ENCODE results near the gene DCK. TPM values are rescaled to one million over a fixed set of nuclear protein-coding genes. Genes with fewer than 3 reads are reported as not detected.
"Not testable (repeated sequence)": the region's sequence is repeated elsewhere in the genome, so short reads cannot be mapped to it uniquely, and the experiment has no call there.

The DCK gene
- total RNA-seq, 1 donor from 2014 or later, result 19.6 TPM

GRCh38 chr4:70997546-70997945, 4.1 kb downstream of the DCK start:
- peaks cover 31% of the 10 kb centered on the region for H3K4me1 Mint-ChIP-seq (ENCODE audit: low read depth)

DNA sequence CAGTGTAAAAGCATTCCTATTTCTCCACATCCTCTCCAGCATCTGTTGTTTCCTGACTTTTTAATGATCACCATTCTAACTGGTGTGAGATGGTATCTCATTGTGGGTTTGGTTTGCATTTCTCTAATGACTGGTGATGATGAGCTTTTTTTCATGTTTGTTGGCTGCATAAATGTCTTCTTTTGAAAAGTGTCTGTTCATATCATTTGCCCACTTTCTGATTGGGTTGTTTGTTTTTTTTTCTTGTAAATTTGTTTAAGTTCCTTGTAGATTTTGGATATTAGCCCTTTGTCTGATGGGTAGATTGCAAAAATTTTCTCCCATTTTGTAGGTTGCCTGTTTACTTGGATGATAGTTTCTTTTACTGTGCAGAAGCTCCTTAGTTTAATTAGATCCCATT, 6.2 kb downstream of the DCK start:
- Mint-ChIP-seq H3K9me3 (ENCODE audit: low read depth) (peaks cover 29% of the 10 kb centered on the region), H3K36me3 (ENCODE audit: insufficient read depth) (peaks cover 46% of the 10 kb centered on the region), H3K4me1 (ENCODE audit: low read depth) (peaks cover 38% of the 10 kb centered on the region)
- not testable (repeated sequence) for H3K27ac Mint-ChIP-seq; H3K4me3 Mint-ChIP-seq (ENCODE audit: low read depth); H3K27me3 Mint-ChIP-seq; DNase-seq (ENCODE audit: low spot score, unreplicated experiment)

More at GRCh38 chr4:70997546-70997945, 4.1 kb downstream of the DCK start:
- H3K27me3 Mint-ChIP-seq, result no peaks in the 10 kb centered on the region
- no peak for DNase-seq (ENCODE audit: low spot score, unreplicated experiment)
- H3K9me3 Mint-ChIP-seq (ENCODE audit: low read depth), result peaks cover 29% of the 10 kb centered on the region
- TF ChIP-seq CTCF (IDR thresholded peaks at IDR 0.05; ENCODE audit: unreplicated experiment), result no peak
- no peak overlapping the region for H3K27ac Mint-ChIP-seq
- no peak overlapping the region for H3K4me3 Mint-ChIP-seq (ENCODE audit: low read depth)
- H3K36me3 Mint-ChIP-seq (ENCODE audit: insufficient read depth), result peaks cover 39% of the 10 kb centered on the region

- H3K36me3 Mint-ChIP-seq (ENCODE audit: insufficient read depth), result peaks cover 47% of the 10 kb centered on the region
- not testable (repeated sequence) for H3K27me3 Mint-ChIP-seq; DNase-seq (ENCODE audit: low spot score, unreplicated experiment); H3K4me3 Mint-ChIP-seq (ENCODE audit: low read depth); H3K27ac Mint-ChIP-seq
- peaks cover 26% of the 10 kb centered on the region for H3K4me1 Mint-ChIP-seq (ENCODE audit: low read depth)
- H3K9me3 Mint-ChIP-seq (ENCODE audit: low read depth), result peaks cover 29% of the 10 kb centered on the region
Measured at GRCh38 chr4:71001363-71001762, 7.9 kb downstream of the DCK start.

GRCh38 chr4:71004281-71004851, 10.9 kb downstream of the DCK start:
- H3K4me3 Mint-ChIP-seq (ENCODE audit: low read depth), result no peak overlapping the region
- H3K4me1 Mint-ChIP-seq (ENCODE audit: low read depth), result peaks cover 21% of the 10 kb centered on the region

DNA sequence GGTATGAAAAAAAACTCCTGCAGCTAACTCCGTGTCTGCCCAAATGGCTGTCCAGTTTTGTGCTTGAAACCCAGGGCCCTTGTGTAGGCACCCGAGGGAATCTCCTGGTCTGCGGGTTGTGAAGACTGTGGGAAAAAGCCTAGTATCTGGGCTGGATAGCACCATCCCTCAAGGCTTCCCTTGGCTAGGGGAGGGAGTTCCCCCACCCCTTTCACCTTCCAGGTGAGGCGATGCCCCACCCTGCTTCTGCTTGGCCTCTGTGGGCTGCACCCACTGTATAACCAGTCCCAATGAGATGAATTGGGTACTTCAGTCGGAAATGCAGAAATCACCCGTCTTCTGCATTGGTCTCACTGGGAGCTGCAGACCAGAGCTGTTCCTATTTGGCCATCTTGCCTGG, 11.6 kb downstream of the DCK start:
- DNase-seq (ENCODE audit: low spot score, unreplicated experiment); H3K27ac Mint-ChIP-seq; H3K4me3 Mint-ChIP-seq (ENCODE audit: low read depth); H3K27me3 Mint-ChIP-seq: not testable (repeated sequence)
- Mint-ChIP-seq H3K36me3 (ENCODE audit: insufficient read depth) (peaks cover 31% of the 10 kb centered on the region), H3K9me3 (ENCODE audit: low read depth) (peaks cover 23% of the 10 kb centered on the region), H3K4me1 (ENCODE audit: low read depth) (peaks cover 21% of the 10 kb centered on the region)

More at GRCh38 chr4:71004281-71004851, 10.9 kb downstream of the DCK start:
- Mint-ChIP-seq H3K9me3 (ENCODE audit: low read depth) (peaks cover 29% of the 10 kb centered on the region), H3K36me3 (ENCODE audit: insufficient read depth) (peaks cover 38% of the 10 kb centered on the region), H3K27ac (no peak overlapping the region), H3K27me3 (no peaks in the 10 kb centered on the region)
- no peak for TF ChIP-seq CTCF (IDR thresholded peaks at IDR 0.05; ENCODE audit: unreplicated experiment)
- no peak for DNase-seq (ENCODE audit: low spot score, unreplicated experiment)

DNA sequence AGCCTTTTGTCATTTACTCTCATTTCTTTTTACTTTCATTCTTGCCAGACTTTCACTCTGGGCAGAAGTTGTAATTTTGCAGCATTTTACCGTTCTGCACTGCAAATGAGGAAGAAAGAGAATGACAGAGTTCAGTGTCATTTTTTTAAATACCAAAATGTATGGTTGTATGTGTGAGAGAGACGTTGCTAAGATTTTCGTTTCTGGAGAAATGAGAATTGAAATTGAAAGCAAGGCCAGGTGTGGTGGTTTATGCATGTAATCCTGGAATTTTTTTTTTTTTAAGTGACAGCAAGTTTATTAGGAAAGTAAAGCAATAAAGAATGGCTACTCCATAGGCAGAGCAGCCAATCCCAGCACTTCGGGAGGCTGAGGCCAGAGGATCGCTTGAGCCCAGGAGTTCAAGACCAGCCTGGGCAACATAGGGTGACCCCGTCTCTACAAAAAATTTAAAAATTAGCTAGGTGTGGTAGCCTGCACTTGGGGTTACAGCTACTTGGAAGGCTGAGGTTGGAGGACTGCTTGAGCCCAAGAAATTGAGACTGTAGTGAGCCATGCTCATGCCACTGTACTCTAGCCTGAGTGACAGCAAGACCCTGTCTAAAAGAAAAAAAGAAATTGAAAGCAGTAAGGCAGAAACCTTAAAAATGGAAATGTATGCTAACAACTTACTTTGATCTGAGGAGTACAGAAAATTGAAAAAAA, 12.9 kb downstream of the DCK start:
- Mint-ChIP-seq H3K36me3 (ENCODE audit: insufficient read depth) (peaks cover 19% of the 10 kb centered on the region), H3K4me3 (ENCODE audit: low read depth) (no peak overlapping the region), H3K9me3 (ENCODE audit: low read depth) (peaks cover 10% of the 10 kb centered on the region), H3K27ac (no peak overlapping the region), H3K4me1 (ENCODE audit: low read depth) (peaks cover 21% of the 10 kb centered on the region), H3K27me3 (no peaks in the 10 kb centered on the region)
- TF ChIP-seq CTCF (IDR thresholded peaks at IDR 0.05; ENCODE audit: unreplicated experiment), result no peak
- no peak for DNase-seq (ENCODE audit: low spot score, unreplicated experiment)

DNA sequence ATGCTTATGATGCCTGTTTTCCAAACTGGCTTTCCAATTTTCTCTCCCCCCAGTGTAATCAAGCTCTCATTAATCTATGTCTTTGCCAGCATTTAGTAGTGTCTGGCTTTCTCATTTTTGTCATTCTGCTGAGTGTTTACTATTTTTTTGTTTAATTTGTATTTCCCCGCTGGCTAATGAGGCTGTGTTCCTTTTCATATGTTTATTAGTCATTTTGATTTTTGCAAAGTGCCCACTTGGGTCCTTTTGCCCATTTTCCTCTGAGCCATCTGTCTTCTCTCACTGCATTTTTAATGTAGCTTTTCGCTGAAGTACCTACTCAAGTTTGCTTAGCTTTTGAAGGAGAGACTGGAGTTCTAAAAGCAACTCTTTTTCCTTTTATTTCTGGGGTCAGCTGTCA, 14.7 kb downstream of the DCK start:
- H3K4me3 Mint-ChIP-seq (ENCODE audit: low read depth), result no peak overlapping the region
- no peak for TF ChIP-seq CTCF (IDR thresholded peaks at IDR 0.05; ENCODE audit: unreplicated experiment)
- peaks cover 4% of the 10 kb centered on the region for H3K9me3 Mint-ChIP-seq (ENCODE audit: low read depth)
- H3K36me3 Mint-ChIP-seq (ENCODE audit: insufficient read depth), result peaks cover 18% of the 10 kb centered on the region
- H3K4me1 Mint-ChIP-seq (ENCODE audit: low read depth), result peaks cover 18% of the 10 kb centered on the region
- H3K27me3 Mint-ChIP-seq, result no peaks in the 10 kb centered on the region
- H3K27ac Mint-ChIP-seq, result no peak overlapping the region
- DNase-seq (ENCODE audit: low spot score, unreplicated experiment), result no peak
